H1 (cell line): Measurements from ENCODE around the gene ATP2B3. TPM values are rescaled to one million over a fixed set of nuclear protein-coding genes. Genes with fewer than 3 reads are reported as not detected.

Experiments used
- BACH1 ChIP-seq: IDR thresholded peaks from 2 replicates; pipeline ENCODE4 v1.6.1; 2012; ENCODE audit warnings: low read length, improper control_type of control experiment
- ZNF274 ChIP-seq: IDR thresholded peaks from 2 replicates; pipeline ENCODE4 v1.7.0; 2012; ENCODE audit warnings: low read length, borderline replicate concordance; ENCODE audit errors: extremely low read depth
- polyA plus RNA-seq, 7 experiments: library from polyadenylated mRNA; depleted of rRNA in 3 of 7; stranded (reverse) in 5 of 7; unstranded in 2 of 7; fragments of >200 nt in 5 of 7; fragments of 200-250 nt in 2 of 7; gene quantifications; 1 replicate in 5 of 7; 2 replicates in 1 of 7; 4 replicates in 1 of 7; pipeline versions ENCODE4 v1.2.1 to v1.2.3, GENCODE V29; 2011 to 2013; ENCODE audit warnings: missing spikeins in 2 of 7, mixed read lengths in 2 of 7
- total RNA-seq: library from RNA; stranded (reverse); fragmentation: NEBNext Ultra II Directional; extraction: Animal tissue kit (Norgen Biotek cat#: 25700); gene quantifications from 2 replicates; pipeline ENCODE4 v1.2.1, GENCODE V29; 2021
- TF ChIP-seq, protein P1 (sequence below): fragments of 300-600 bp; sonication (generic); IDR thresholded peaks from 2 replicates; pipeline ENCODE4 v1.7.1; 2012; ENCODE audit warnings: low read length, moderate library complexity, mild to moderate bottlenecking, inconsistent platforms; ENCODE audit not compliant: insufficient replicate concordance
- TF ChIP-seq, protein P2 (sequence below): IDR thresholded peaks from 2 replicates; pipeline ENCODE4 v1.6.1; 2012; ENCODE audit warnings: inconsistent platforms

ATP2B3 gene
- total and polyA plus RNA-seq, 2 of the 8 experiments (the other 6 are each of a cell fraction or from before 2014, with no cell fraction given): 0.14 to 0.19 TPM

DNA sequence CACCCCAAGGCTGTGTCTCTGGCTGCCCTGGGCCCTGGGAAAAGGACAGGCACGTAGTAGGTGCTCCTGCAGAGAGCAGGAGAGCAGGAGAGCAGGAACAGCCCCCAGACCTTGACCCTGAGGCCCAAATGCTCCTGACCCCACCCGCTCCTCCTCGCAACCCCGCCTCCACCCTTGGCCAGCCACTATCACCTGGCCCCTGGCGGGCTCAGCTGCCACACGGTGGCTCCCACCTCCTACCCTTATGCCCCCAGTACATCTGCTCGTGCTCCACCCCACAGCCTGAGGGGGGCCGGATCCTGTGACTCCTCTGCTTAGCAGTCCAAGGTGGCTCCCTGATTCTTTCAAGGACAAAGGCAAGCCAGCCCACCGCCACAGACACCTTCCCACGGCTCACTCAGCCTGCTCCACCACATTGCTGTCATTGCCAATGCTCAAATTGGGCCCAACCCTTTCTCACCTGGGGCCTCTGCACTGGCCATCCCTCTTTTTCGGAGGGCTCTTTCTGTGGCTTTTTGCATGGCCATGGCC lies 41.6 kb upstream of the ATP2B3 start (continued):
- TF ChIP-seq, protein P1, sequence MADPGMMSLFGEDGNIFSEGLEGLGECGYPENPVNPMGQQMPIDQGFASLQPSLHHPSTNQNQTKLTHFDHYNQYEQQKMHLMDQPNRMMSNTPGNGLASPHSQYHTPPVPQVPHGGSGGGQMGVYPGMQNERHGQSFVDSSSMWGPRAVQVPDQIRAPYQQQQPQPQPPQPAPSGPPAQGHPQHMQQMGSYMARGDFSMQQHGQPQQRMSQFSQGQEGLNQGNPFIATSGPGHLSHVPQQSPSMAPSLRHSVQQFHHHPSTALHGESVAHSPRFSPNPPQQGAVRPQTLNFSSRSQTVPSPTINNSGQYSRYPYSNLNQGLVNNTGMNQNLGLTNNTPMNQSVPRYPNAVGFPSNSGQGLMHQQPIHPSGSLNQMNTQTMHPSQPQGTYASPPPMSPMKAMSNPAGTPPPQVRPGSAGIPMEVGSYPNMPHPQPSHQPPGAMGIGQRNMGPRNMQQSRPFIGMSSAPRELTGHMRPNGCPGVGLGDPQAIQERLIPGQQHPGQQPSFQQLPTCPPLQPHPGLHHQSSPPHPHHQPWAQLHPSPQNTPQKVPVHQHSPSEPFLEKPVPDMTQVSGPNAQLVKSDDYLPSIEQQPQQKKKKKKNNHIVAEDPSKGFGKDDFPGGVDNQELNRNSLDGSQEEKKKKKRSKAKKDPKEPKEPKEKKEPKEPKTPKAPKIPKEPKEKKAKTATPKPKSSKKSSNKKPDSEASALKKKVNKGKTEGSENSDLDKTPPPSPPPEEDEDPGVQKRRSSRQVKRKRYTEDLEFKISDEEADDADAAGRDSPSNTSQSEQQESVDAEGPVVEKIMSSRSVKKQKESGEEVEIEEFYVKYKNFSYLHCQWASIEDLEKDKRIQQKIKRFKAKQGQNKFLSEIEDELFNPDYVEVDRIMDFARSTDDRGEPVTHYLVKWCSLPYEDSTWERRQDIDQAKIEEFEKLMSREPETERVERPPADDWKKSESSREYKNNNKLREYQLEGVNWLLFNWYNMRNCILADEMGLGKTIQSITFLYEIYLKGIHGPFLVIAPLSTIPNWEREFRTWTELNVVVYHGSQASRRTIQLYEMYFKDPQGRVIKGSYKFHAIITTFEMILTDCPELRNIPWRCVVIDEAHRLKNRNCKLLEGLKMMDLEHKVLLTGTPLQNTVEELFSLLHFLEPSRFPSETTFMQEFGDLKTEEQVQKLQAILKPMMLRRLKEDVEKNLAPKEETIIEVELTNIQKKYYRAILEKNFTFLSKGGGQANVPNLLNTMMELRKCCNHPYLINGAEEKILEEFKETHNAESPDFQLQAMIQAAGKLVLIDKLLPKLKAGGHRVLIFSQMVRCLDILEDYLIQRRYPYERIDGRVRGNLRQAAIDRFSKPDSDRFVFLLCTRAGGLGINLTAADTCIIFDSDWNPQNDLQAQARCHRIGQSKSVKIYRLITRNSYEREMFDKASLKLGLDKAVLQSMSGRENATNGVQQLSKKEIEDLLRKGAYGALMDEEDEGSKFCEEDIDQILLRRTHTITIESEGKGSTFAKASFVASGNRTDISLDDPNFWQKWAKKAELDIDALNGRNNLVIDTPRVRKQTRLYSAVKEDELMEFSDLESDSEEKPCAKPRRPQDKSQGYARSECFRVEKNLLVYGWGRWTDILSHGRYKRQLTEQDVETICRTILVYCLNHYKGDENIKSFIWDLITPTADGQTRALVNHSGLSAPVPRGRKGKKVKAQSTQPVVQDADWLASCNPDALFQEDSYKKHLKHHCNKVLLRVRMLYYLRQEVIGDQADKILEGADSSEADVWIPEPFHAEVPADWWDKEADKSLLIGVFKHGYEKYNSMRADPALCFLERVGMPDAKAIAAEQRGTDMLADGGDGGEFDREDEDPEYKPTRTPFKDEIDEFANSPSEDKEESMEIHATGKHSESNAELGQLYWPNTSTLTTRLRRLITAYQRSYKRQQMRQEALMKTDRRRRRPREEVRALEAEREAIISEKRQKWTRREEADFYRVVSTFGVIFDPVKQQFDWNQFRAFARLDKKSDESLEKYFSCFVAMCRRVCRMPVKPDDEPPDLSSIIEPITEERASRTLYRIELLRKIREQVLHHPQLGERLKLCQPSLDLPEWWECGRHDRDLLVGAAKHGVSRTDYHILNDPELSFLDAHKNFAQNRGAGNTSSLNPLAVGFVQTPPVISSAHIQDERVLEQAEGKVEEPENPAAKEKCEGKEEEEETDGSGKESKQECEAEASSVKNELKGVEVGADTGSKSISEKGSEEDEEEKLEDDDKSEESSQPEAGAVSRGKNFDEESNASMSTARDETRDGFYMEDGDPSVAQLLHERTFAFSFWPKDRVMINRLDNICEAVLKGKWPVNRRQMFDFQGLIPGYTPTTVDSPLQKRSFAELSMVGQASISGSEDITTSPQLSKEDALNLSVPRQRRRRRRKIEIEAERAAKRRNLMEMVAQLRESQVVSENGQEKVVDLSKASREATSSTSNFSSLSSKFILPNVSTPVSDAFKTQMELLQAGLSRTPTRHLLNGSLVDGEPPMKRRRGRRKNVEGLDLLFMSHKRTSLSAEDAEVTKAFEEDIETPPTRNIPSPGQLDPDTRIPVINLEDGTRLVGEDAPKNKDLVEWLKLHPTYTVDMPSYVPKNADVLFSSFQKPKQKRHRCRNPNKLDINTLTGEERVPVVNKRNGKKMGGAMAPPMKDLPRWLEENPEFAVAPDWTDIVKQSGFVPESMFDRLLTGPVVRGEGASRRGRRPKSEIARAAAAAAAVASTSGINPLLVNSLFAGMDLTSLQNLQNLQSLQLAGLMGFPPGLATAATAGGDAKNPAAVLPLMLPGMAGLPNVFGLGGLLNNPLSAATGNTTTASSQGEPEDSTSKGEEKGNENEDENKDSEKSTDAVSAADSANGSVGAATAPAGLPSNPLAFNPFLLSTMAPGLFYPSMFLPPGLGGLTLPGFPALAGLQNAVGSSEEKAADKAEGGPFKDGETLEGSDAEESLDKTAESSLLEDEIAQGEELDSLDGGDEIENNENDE: no peak
- TF ChIP-seq BACH1 (no peak), ZNF274 (no peak)
- TF ChIP-seq, protein P2, sequence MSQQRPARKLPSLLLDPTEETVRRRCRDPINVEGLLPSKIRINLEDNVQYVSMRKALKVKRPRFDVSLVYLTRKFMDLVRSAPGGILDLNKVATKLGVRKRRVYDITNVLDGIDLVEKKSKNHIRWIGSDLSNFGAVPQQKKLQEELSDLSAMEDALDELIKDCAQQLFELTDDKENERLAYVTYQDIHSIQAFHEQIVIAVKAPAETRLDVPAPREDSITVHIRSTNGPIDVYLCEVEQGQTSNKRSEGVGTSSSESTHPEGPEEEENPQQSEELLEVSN: no peak
